HL-60 (cell line): Measurements from ENCODE around the gene NMBR.
A peak's percentile ranks its signal among the peaks of the same experiment; 100 is the strongest.

Experiments
- DNase-seq, 2 experiments: peaks; one replicate each; pipeline ENCODE4 v3.0.0-alpha.2; 2010 to 2020; ENCODE audit warnings: low read depth in 1 of 2, low spot score in 1 of 2
- H3K27ac ChIP-seq: fragments of 250-450 bp; sonication (Bioruptor Pico); replicated peaks from 2 replicates; pipeline ENCODE4 v1.5.1; 2020; ENCODE audit warnings: mild to moderate bottlenecking, moderate library complexity
- H3K27me3 ChIP-seq: fragments of 250-450 bp; sonication (Bioruptor Pico); 2 replicates; pipeline ENCODE4 v1.5.1; 2021; ENCODE audit warnings: mild to moderate bottlenecking, moderate library complexity; ENCODE audit not compliant: insufficient read depth, poor library complexity, severe bottlenecking
- H3K4me3 ChIP-seq: replicated peaks from 2 replicates; pipeline ENCODE4 v1.5.1; 2011; ENCODE audit warnings: mild to moderate bottlenecking, control low read depth, low read length; ENCODE audit not compliant: insufficient read depth
- CTCF ChIP-seq: IDR thresholded peaks from one replicate; pipeline ENCODE4 v1.5.1; 2011; ENCODE audit warnings: low read length, control low read depth, inconsistent platforms; ENCODE audit not compliant: insufficient read depth
- GABPA ChIP-seq: IDR thresholded peaks from 2 replicates; pipeline ENCODE4 v1.6.1; 2012; ENCODE audit warnings: low read depth
- POLR2AphosphoS5 ChIP-seq: IDR thresholded peaks from 2 replicates; pipeline ENCODE4 v1.6.1; 2012; ENCODE audit warnings: low read depth
- REST ChIP-seq: IDR thresholded peaks from 2 replicates; pipeline ENCODE4 v1.6.1; 2012; ENCODE audit warnings: low read depth; ENCODE audit not compliant: insufficient replicate concordance
- SPI1 ChIP-seq: IDR thresholded peaks from 2 replicates; pipeline ENCODE4 v1.6.1; 2012; ENCODE audit warnings: low read depth, mild to moderate bottlenecking, borderline replicate concordance

The NMBR gene

GRCh38 chr6:142178129-142178528 lies 31.2 kb upstream of the NMBR start:
- Histone ChIP-seq H3K27me3 (no peaks in the 10 kb centered on the region), H3K4me3 (no peak overlapping the region), H3K27ac (peak overlapping the region; percentile 74)
- no peak for DNase-seq
- TF ChIP-seq CTCF (no peak), GABPA (no peak), REST (no peak), POLR2AphosphoS5 (no peak), SPI1 (no peak)

GRCh38 chr6:142174703-142175102 lies 27.8 kb upstream of the NMBR start:
- TF ChIP-seq REST, result no peak
- no peak for TF ChIP-seq GABPA
- no peak for TF ChIP-seq CTCF
- TF ChIP-seq SPI1, result no peak
- no peak for TF ChIP-seq POLR2AphosphoS5
- H3K27me3 ChIP-seq, result no peaks in the 10 kb centered on the region
- H3K27ac ChIP-seq, result peak overlapping the region; percentile 25
- H3K4me3 ChIP-seq, result no peak overlapping the region
- peak in 1 of 2 experiments; percentile 71 for DNase-seq

GRCh38 chr6:142173980-142174379 lies 27.1 kb upstream of the NMBR start:
- no peaks in the 10 kb centered on the region for H3K27me3 ChIP-seq
- DNase-seq, result no peak
- H3K27ac ChIP-seq, result peak overlapping the region; percentile 25
- H3K4me3 ChIP-seq, result no peak overlapping the region
- TF ChIP-seq SPI1 (no peak), CTCF (no peak), GABPA (no peak), REST (no peak), POLR2AphosphoS5 (no peak)
